HFFc6 (cell line): Measurements from ENCODE around the gene PRR15. TPM values are rescaled to one million over a fixed set of nuclear protein-coding genes. Genes with fewer than 3 reads are reported as not detected.

Source experiments
- DNase-seq: peaks from one replicate; pipeline ENCODE4 v3.0.0-alpha.2; 2018
- H3K27ac Mint-ChIP-seq: 2 replicates; pipeline ENCODE4 v1.8.0; 2020; ENCODE audit warnings: mild to moderate bottlenecking, mixed read lengths
- H3K27me3 Mint-ChIP-seq: 2 replicates; pipeline ENCODE4 v1.8.0; 2021; ENCODE audit warnings: mild to moderate bottlenecking, moderate library complexity, mixed read lengths; ENCODE audit not compliant: insufficient read depth
- H3K36me3 Mint-ChIP-seq: 2 replicates; pipeline ENCODE4 v1.8.0; 2021; ENCODE audit warnings: low read depth, mixed read lengths
- H3K4me1 Mint-ChIP-seq: 2 replicates; pipeline ENCODE4 v1.8.0; 2020; ENCODE audit warnings: low read depth, mixed read lengths
- H3K4me3 Mint-ChIP-seq: 2 replicates; pipeline ENCODE4 v1.8.0; 2020; ENCODE audit warnings: mild to moderate bottlenecking, moderate library complexity, mixed read lengths
- H3K9me3 Mint-ChIP-seq: 2 replicates; pipeline ENCODE4 v1.8.0; 2020; ENCODE audit warnings: mild to moderate bottlenecking, mixed read lengths
- total RNA-seq, 6 experiments: library from RNA; stranded (reverse); fragmentation: NEBNext Ultra II Directional; extraction: Animal tissue kit (Norgen Biotek cat#: 25700); gene quantifications; 2 replicates in 1 of 6; 3 replicates in 5 of 6; pipeline ENCODE4 v1.2.3, GENCODE V29; 2021
- TF ChIP-seq, protein P1 (sequence below): fragments of 200-600 bp; sonication (generic); IDR thresholded peaks from 2 replicates; pipeline ENCODE4 v1.5.0; 2021; ENCODE audit warnings: antibody characterized with exemption, mild to moderate bottlenecking

The PRR15 gene
- total RNA-seq, 6 experiments from 2014 or later = 0.10 to 0.64 (median 0.31) TPM; not detected in 3

DNA sequence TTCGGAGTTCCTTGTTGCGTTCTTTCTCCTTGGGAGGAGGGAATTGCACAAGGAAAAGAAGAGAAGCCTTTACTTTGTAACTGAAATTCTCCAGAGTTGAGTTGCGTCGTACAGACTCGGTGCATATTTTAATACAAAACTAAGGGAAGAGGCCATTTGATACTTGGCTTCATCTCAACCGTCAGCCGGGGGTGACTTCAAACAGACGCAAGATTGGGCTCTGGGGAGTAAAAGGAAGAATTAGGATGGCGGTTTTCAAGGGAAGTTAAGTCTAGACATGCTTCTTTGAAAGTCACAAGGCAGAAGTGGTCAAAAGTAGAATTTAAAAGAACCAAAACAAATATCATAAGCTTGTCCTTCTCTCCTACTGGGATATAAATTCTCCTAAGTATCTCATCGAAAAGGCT, 1.6 kb downstream of the PRR15 start:
- no peak for DNase-seq
- Mint-ChIP-seq H3K4me1 (peaks cover 34% of the 10 kb centered on the region), H3K9me3 (no peaks in the 10 kb centered on the region), H3K4me3 (peak overlapping the region; percentile 90), H3K36me3 (no peaks in the 10 kb centered on the region), H3K27me3 (peaks cover 21% of the 10 kb centered on the region), H3K27ac (no peak overlapping the region)
- TF ChIP-seq, protein P1, sequence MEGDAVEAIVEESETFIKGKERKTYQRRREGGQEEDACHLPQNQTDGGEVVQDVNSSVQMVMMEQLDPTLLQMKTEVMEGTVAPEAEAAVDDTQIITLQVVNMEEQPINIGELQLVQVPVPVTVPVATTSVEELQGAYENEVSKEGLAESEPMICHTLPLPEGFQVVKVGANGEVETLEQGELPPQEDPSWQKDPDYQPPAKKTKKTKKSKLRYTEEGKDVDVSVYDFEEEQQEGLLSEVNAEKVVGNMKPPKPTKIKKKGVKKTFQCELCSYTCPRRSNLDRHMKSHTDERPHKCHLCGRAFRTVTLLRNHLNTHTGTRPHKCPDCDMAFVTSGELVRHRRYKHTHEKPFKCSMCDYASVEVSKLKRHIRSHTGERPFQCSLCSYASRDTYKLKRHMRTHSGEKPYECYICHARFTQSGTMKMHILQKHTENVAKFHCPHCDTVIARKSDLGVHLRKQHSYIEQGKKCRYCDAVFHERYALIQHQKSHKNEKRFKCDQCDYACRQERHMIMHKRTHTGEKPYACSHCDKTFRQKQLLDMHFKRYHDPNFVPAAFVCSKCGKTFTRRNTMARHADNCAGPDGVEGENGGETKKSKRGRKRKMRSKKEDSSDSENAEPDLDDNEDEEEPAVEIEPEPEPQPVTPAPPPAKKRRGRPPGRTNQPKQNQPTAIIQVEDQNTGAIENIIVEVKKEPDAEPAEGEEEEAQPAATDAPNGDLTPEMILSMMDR = no peak

DNA sequence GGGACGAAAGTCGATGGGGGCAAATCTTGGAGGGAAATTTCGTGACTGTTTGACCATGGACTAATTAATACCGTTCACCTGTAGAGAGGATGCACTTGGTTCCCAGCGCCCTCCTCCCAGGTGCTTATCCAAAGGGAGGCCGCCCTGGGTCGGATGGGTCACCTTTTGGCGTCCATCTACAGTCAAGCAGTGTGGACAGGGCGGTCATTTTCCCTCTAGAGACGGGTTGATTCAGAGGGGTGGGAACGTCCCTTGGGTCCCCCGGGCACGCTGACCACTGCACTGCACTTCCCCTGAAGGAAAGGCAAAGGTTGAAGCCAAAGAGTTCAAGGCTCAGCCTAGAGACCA, 2.0 kb downstream of the PRR15 start:
- TF ChIP-seq, protein P1 = no peak
- no peak for DNase-seq
- no peaks in the 10 kb centered on the region for H3K9me3 Mint-ChIP-seq
- H3K36me3 Mint-ChIP-seq = no peaks in the 10 kb centered on the region
- no peak overlapping the region for H3K27ac Mint-ChIP-seq
- peaks cover 21% of the 10 kb centered on the region for H3K27me3 Mint-ChIP-seq
- H3K4me1 Mint-ChIP-seq = peaks cover 34% of the 10 kb centered on the region
- H3K4me3 Mint-ChIP-seq = peak overlapping the region; percentile 90

DNA sequence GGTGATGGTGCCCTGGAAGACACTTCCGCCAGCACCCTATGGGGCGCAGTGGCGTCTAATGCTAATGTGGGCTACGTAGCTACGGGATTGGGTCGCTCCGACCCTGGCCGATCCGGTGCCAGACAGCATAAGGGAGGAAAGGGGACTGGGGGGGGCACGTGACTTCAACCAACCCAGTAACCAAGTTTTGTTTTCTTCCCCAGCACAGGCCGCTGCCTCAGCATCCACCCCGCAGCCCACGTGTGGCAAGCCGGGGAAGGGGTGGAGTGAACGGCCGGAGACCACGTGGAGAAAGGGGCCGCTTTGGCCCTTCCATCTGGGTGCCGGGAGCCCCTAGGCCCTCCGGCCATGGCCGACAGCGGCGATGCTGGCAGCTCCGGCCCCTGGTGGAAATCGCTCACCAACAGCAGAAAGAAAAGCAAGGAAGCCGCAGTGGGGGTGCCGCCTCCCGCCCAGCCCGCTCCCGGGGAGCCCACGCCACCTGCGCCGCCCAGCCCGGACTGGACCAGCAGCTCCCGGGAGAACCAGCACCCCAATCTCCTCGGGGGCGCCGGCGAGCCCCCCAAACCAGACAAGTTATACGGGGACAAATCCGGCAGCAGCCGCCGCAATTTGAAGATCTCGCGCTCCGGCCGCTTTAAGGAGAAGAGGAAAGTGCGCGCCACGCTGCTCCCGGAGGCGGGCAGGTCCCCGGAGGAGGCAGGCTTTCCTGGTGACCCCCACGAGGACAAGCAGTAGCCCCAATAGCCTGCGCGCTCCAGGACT, 2.5 kb downstream of the PRR15 start:
- peaks cover 17% of the 10 kb centered on the region for H3K27me3 Mint-ChIP-seq
- peak overlapping the region; percentile 77 for H3K4me3 Mint-ChIP-seq
- H3K27ac Mint-ChIP-seq = no peak overlapping the region
- H3K4me1 Mint-ChIP-seq = peaks cover 34% of the 10 kb centered on the region
- no peaks in the 10 kb centered on the region for H3K36me3 Mint-ChIP-seq
- TF ChIP-seq, protein P1 = no peak; the same call in 1 of the 2 replicates
- no peak for DNase-seq
- no peaks in the 10 kb centered on the region for H3K9me3 Mint-ChIP-seq

DNA sequence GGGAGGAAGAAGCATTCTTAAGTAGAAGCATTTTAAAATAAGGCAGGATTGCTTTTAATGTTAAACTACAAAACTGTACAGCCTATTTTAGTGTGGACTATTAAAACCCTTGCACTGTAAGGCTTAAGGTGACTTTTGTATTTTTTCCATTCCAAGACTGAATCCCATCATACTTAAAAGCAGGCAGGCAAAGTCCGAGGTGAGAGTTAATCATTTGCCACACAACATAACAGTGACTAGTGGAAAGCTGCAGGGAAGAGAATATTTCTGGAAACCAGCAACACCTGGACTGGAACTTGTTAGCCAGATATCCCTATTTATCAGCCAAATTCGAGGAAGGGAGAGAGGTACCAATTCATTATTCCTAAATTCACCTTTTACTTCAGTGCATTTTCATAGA, 3.5 kb downstream of the PRR15 start:
- Mint-ChIP-seq H3K36me3 (no peaks in the 10 kb centered on the region), H3K9me3 (no peaks in the 10 kb centered on the region)

DNA sequence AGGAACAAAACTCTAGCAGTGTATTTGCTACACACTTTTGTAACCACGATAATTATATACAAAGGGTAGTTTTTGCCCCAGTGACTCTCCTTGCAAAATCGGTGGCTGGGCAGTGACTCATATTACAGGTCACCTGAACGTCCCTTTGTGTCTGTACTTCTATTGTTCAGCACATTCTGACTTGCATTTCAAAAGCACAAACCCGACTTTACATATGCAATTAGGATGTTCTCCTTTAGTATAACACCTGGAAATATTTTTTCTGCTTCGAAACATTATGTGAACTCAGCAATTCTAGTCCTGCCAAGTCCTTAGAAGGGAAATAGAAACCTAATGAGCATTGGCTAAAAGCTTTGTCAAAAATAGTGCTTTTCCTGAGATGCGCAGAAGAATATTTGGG, 6.0 kb downstream of the PRR15 start:
- no peak for DNase-seq
- TF ChIP-seq, protein P1 = no peak
- Mint-ChIP-seq H3K4me1 (peaks cover 20% of the 10 kb centered on the region), H3K27me3 (peaks cover 15% of the 10 kb centered on the region), H3K27ac (no peak overlapping the region), H3K36me3 (no peaks in the 10 kb centered on the region), H3K9me3 (no peaks in the 10 kb centered on the region), H3K4me3 (no peak overlapping the region)

More for the DNA sequence above, 3.5 kb downstream of the PRR15 start:
- peaks cover 17% of the 10 kb centered on the region for H3K27me3 Mint-ChIP-seq
- no peak overlapping the region for H3K4me3 Mint-ChIP-seq
- no peak overlapping the region for H3K27ac Mint-ChIP-seq
- no peak for DNase-seq
- H3K4me1 Mint-ChIP-seq = peaks cover 34% of the 10 kb centered on the region
- TF ChIP-seq, protein P1 = no peak
